ENCODE data around the gene CELA2A.
"Not testable (repeated sequence)": the region's sequence is repeated elsewhere in the genome, so short reads cannot be mapped to it uniquely, and the experiment has no call there.

The CELA2A gene

GRCh38 chr1:15425521-15425920, 31.0 kb upstream of the CELA2A start:
- FAIRE-seq = no peak

DNA sequence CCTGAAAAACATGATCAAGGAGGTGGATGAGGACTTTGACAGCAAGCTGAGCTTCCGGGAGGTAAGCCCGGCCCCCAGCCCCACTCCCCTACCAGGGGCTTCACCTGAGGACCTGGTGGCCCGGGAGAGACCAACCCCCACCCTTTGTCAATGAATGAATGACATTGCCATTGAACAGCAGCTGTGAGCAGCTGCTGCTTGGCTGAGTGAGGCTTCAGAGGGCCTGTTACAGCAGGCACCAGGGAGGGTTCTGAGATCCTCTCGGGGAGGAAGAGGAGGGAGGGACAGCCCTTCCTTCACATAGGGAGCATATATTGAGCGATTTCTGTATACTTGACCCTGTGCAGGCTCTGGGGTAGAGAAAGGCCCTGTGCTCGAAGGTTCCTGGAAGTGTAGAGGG, 30.6 kb upstream of the CELA2A start:
- no peak for FAIRE-seq

DNA sequence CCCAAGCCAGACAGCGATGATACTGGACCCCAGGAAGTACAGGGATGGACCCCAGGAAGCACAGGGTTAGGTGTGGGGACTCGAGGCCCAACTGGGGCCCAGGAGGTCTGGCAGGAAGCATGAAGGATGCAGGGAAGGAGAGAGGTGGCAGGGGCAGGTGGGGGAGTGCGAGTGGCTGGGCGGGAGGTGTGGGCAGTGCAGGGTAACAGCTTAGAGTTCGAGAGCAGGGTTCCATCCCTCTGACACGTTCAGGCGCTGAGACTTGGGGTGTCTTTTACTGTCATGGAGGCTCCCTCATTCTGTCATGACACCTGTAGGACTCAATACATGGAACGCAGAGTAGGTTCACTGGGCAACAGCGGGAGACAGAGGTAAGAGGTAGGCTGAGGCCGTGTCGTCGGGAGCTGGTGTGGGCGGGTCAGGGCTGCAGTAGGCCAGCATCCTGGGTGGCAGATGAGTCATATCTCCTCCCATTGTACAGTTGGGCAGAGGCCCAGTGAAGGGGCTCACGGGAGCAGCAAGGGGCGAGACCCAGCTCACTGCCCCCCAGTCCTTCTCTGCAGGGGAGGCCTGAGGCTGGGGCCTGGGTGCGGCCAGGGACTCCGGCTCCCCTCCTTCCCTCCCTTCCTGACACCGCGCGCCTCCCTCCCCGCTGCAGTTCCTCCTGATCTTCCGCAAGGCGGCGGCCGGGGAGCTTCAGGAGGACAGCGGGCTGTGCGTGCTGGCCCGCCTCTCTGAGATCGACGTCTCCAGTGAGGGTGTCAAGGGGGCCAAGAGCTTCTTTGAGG, 29.8 kb upstream of the CELA2A start:
- FAIRE-seq = no peak

- FAIRE-seq = no peak
Observed at GRCh38 chr1:15427280-15427666, 29.3 kb upstream of the CELA2A start.

DNA sequence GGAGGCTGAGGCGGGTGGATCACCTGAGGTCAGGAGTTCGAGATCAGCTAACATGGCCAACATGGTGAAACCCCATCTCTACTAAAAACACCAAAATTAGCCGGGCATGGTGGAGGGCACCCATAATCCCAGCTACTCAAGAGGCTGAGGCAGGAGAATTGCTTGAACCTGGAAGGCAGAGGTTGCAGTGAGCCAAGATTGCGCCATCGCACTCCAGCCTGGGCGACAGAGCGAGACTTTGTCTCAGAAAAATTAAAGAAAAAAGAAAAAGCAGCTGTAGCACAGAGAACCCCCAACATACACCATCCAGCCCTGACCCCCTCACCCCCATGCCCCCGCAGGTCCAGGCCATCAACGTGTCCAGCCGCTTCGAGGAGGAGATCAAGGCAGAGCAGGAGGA, 28.3 kb upstream of the CELA2A start:
- FAIRE-seq = not testable (repeated sequence)

DNA sequence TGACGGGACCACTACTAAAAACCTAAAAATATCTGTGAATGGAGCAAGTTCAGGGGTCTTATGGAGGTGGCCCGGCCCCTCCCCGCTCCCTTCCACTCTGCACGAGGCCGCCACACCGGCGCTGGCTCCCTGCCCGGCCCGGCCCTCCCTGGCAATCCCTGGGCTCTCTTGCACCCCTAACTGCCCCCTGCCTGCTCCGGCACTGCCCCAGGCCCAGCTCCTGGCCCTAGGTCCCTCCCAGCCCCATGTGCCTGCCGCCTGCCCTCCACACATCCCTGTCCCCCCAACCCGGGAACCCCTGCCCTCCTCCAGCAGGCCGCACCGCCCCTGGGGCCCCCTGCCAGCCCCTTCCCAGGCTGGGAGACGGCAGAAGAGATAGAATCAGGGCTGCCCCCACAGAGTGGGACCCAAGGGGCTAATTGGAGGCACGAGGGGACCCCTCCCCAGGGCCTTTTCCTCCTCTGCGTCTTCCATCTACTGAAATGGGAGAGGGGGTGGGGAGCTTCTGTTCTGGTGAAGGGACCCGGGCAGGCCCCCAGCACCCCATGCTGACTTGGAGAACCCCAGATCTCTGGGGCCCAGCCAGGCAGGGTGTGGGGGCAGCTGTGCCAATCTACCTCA, 27.6 kb upstream of the CELA2A start:
- FAIRE-seq = no peak

GRCh38 chr1:15429701-15430149, 26.8 kb upstream of the CELA2A start:
- FAIRE-seq = no peak

DNA sequence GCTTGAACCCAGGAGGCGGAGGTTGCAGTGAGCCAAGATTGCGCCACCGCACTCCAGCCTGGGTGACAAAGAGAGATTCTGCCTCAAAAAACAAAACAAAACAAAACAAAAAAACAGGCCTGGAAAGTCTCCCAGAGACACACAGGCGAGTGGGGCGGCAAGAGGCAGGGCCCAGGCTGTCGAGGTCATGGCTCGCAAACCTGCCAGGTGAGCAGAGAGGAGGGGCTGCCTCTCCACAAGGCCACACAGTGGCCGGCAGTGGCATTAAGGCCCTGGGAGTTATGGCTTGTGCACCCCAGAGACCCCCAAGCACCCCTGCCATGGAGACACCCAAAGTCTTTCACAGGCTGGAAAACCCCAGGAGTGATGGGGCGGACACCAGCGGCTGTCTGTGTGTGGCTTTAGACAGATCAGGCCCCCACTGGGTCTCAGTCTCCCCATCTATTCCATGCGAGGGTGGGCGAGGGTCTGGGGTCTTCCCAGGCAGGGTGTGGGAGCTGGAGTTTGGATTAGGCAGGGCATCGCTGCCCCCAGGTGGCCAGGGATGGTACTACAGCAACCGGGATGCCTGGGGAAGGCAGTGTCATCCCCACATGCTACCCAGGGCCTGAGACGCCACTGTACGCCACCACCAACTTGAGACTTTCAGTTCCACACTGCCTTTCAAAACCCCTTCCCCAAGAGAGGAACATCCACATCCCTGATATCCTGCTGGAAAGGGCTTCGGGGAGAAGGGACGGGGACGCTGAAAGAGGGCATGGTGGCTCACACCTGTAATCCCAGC, 25.6 kb upstream of the CELA2A start:
- FAIRE-seq = no peak

DNA sequence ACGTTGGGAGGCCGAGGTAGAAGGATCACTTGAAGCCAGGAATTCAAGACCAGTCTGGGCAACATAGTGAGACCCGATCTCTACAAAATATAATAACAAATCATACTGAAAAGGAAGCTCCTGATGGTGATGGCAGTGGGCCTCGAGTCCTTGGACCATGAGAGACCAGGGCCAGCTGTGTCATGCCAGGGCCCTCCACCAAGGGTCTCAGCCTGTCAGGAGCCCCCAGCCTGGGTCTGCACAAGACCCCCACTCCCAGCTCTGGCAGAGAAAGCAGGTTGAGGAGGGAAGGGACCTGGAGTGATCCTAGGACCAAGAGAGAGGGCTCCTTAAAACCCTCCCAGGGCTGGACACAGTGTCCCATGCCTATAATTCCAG, 25.0 kb upstream of the CELA2A start:
- no peak for FAIRE-seq

- FAIRE-seq = no peak
Observed at GRCh38 chr1:15432324-15432723, 24.2 kb upstream of the CELA2A start.

- FAIRE-seq = no peak
Observed at GRCh38 chr1:15433471-15433870, 23.1 kb upstream of the CELA2A start.

DNA sequence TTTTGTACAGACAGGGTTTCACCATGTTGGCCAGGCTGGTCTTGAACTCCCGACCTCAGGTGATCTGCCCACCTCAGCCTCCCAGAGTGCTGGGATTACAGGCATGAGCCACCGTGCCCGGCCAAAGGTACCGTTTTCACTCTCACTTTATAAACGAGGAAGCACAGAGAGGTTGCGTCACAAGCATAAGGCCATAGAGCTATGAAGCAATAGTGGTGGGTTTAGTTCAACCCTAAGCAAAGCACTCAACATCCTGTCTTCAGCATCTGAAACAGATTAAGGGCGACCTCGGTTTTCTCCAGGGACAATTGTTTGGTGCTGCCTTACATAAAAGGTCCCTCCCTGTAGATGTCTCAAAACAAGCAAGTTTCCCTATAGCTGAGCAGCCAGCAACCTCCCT, 21.8 kb upstream of the CELA2A start:
- not testable (repeated sequence) for FAIRE-seq

DNA sequence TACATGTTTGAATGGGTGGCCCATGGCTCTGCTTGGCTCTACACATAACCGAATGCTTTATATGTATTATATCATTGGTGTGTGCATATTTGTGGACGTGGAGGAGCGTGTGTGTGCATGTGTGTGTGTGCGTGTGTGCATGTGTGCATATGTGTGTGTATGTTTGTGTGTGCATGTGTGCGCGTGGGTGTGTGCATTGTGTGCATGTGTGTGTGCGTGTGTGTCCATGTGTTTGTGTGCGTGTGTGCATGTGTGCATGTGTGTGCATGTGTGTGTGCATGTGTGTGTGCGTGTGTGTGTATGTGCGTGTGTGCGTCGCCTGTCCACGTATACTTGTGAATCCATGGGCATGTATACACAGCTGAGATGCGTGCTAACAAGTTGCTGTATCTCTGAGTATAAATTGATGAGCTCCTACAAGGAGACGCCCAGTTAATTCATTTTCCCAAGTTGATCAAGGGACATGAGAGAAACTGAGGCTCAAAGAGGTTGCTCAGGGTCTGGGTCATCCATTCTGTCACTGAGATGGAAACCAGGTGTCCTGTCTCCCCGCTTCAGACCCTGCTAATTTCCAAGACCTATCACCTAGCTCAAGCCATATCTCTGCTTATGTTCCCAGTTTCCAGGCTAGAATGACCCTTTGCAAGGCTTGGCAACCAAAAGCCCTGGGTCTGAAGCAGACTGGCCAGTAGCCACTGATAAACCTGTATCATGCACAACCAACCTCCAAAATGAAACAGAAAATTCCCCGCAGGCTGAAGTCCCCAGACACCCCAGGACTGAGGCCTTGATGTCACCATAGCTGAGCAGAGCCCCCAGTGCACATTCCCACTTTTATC, 21.1 kb upstream of the CELA2A start:
- no peak for FAIRE-seq

DNA sequence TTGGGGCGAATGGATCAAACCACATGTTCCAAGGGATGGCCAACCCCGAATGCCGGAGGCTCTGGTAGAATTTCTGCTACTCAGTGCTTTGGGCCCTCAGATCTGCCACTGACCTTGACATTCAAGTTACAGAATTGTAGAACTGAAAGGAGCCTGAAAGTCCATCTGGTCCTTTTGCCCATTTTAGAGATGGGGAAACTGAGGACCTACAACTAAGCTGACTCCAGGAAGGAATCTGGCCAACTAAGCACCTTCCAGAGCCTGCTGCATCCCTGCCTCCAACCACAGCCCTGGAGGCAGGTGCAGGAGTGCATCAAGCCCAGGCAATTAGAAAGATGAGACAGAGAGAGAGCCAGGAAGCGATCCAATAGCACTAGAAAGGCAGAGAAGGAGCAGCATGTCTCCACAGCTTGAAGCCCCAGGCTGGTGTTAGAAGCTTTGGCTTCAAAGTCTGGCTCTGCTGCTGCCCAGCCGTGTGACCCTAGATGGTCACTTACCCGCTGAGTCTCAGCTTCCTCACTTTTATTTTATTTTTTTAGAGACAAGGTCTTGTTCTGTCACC, 19.6 kb upstream of the CELA2A start:
- FAIRE-seq = no peak

- FAIRE-seq = no peak
Observed at GRCh38 chr1:15439325-15439724, 17.2 kb upstream of the CELA2A start.

DNA sequence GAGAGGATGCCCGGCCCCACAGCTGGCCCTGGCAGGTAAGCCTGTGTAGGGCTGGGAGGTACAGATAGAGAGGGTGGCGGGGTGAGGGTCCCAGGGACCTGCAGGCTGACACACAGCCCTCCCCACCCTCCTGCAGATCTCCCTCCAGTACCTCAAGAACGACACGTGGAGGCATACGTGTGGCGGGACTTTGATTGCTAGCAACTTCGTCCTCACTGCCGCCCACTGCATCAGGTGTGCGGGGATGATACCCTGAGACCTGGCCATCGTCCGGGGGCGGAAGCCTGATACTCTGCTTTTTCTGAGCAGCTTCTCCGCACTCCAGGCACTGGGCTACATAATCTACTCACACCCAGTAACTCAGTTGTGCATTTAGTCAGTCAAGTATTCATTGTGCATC, 16.2 kb upstream of the CELA2A start:
- no peak for FAIRE-seq

DNA sequence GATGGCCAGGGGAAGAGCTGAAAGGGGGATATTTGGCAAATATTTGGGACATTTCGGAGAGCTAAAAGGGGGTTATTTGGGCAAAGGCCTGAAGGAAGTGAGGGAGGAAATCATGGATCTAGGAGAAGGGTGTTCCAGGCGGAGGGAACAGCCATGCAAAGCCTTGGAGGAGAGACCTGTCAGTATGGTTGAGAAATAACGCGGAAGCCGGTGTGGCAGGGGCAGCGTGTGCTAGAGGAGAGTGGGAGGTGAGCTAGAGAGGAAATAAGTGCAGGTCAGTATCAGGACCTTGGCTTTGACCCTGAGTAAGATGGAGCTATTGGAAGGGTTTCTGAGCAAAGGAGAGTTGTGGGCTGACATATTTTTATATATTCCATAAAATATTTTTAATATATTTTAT, 15.3 kb upstream of the CELA2A start:
- no peak for FAIRE-seq

DNA sequence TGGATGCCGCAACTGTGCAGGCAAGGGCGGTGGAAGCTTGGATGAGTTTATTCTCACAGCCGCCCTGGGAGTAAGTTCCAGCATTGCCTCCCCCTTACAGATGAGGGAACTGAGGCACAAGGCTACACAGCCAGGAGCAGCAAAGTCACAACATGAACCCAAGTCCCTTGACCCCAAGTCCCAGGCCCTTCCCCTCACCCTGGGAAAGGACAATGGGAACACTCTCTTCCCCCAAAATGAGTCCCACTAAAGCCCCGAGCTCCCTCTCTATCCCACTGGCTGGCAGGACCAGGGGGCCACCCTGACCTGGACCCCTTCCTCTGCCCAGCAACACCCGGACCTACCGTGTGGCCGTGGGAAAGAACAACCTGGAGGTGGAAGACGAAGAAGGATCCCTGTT, 14.4 kb upstream of the CELA2A start:
- FAIRE-seq = no peak

GRCh38 chr1:15442759-15443158, 13.8 kb upstream of the CELA2A start:
- FAIRE-seq = no peak

DNA sequence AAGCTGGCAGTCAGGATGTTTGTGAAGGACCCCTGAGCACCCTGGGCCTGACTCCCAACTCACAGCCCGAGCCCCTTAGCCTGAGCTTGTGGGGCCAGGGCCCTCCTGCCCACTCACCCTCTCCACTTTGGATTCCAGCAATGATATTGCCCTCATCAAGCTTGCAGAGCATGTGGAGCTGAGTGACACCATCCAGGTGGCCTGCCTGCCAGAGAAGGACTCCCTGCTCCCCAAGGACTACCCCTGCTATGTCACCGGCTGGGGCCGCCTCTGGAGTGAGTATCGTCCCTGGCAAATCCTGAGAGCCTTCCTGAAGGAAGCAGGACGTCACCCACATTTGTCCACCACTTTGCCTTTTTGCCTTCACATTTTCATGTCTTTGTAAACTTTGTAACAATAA, 13.3 kb upstream of the CELA2A start:
- FAIRE-seq = no peak

GRCh38 chr1:15444468-15445389, 11.8 kb upstream of the CELA2A start:
- FAIRE-seq = no peak

All from TTC549 (cell line).